Natural killer cell (primary cell): ENCODE results near the gene LRRC37A2. TPM values are rescaled to one million over a fixed set of nuclear protein-coding genes. Genes with fewer than 3 reads are reported as not detected.
"Not testable (repeated sequence)": the region's sequence is repeated elsewhere in the genome, so short reads cannot be mapped to it uniquely, and the experiment has no call there.

Experiments used
- ATAC-seq, 3 donors: fragments of 150-1000 bp in 2 of 3; fragments of 200-7000 bp in 1 of 3; cut with Tn5 transposase; 1 replicate in 1 of 3; 2 replicates in 2 of 3; pipeline ENCODE4 v1.10.0; 2021; ENCODE audit warnings: mild to moderate bottlenecking in 2 of 3, moderate library complexity in 2 of 3
- DNase-seq, 2 donors: peaks; one replicate each; pipeline versions ENCODE4 v3.0.0 to v3.0.0-alpha.2; 2013 to 2021; ENCODE audit warnings: mixed read lengths in 1 of 2
- H3K27ac ChIP-seq: one replicate; pipeline ENCODE4 v1.5.1; 2013; ENCODE audit warnings: mild to moderate bottlenecking, low read length
- H3K27me3 ChIP-seq: one replicate; pipeline ENCODE4 v1.6.1; 2013; ENCODE audit warnings: low read length; ENCODE audit not compliant: control insufficient read depth, insufficient read depth
- H3K36me3 ChIP-seq: one replicate; pipeline ENCODE4 v1.6.1; 2013; ENCODE audit warnings: low read length; ENCODE audit not compliant: control insufficient read depth, insufficient read depth
- H3K4me1 ChIP-seq: one replicate; pipeline ENCODE4 v1.6.1; 2013; ENCODE audit warnings: low read length; ENCODE audit not compliant: control insufficient read depth, insufficient read depth
- H3K4me3 ChIP-seq: one replicate; pipeline ENCODE4 v1.5.1; 2013; ENCODE audit warnings: low read length
- H3K9me3 ChIP-seq: one replicate; pipeline ENCODE4 v1.6.1; 2013; ENCODE audit warnings: low read length; ENCODE audit not compliant: control insufficient read depth, insufficient read depth
- H3K27ac Mint-ChIP-seq, 2 donors: one replicate each; pipeline ENCODE4 v1.8.0; 2022; ENCODE audit warnings: mild to moderate bottlenecking in 2 of 2, mixed read lengths in 2 of 2, moderate library complexity in 1 of 2
- H3K27me3 Mint-ChIP-seq, 2 donors: one replicate each; pipeline ENCODE4 v1.8.0; 2022; ENCODE audit warnings: low read depth in 2 of 2, mixed read lengths in 2 of 2
- H3K36me3 Mint-ChIP-seq: one replicate; pipeline ENCODE4 v1.8.0; 2022; ENCODE audit warnings: mixed read lengths
- H3K4me1 Mint-ChIP-seq, 2 donors: one replicate each; pipeline ENCODE4 v1.8.0; 2022; ENCODE audit warnings: mixed read lengths in 2 of 2
- H3K4me3 Mint-ChIP-seq: one replicate; pipeline ENCODE4 v1.8.0; 2022; ENCODE audit warnings: mild to moderate bottlenecking, moderate library complexity, mixed read lengths
- H3K9me3 Mint-ChIP-seq, 2 donors: one replicate each; pipeline ENCODE4 v1.8.0; 2022; ENCODE audit warnings: mixed read lengths in 2 of 2
- WGBS: methylation state at CpG from one replicate; pipeline ENCODE4 v1.1.7; 2013; ENCODE audit warnings: missing lambda C conversion rate; ENCODE audit not compliant: insufficient coverage; 5-methylcytosine and 5-hydroxymethylcytosine counted together
- intact Hi-C: fragments of 100-400 bp; cut with micrococcal nuclease; formaldehyde crosslinking; loops from one replicate; pipeline ENCODE4 v1.14.2; 2022
- total RNA-seq, 4 donors: library from RNA; stranded (reverse); fragments of 120-200 nt in 1 of 4; gene quantifications; one replicate each; pipeline versions ENCODE4 v1.2.3 to v1.2.4, GENCODE V29; 2013 to 2022

The LRRC37A2 gene
- total RNA-seq, 3 donors from 2014 or later (not counting 1 experiment from before 2014, with no cell fraction given): 8.8 to 21.9 (median 9.9) TPM

DNA sequence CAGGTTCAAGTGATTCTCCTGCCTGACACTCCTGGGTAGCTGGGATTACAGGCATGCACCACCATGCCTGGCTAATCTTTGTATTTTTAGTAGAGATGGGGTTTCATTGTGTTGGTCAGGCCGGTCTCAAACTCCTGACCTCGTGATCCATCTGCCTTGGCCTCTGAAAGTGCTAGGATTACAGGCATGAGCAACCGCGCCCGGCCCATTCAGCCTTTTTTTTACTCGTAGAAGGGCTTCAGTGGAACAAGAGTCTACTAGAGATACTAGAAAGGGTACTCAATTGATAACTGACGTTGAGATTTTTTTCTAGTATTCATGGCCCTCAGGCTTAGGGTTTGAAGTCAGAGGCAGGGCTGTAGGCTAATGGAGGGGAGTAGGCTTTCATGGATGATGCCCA lies 6.4 kb upstream of the LRRC37A2 start:
- intact Hi-C loops: not testable (repeated sequence)

GRCh38 chr17:46534716-46535115 lies 22.4 kb downstream of the LRRC37A2 start:
- H3K4me3 ChIP-seq, H3K27ac Mint-ChIP-seq, H3K9me3 Mint-ChIP-seq, DNase-seq, H3K4me3 Mint-ChIP-seq, ATAC-seq, H3K9me3 ChIP-seq, H3K4me1 Mint-ChIP-seq, H3K27me3 Mint-ChIP-seq, intact Hi-C loops, H3K27ac ChIP-seq, H3K27me3 ChIP-seq, H3K36me3 ChIP-seq, H3K36me3 Mint-ChIP-seq, H3K4me1 ChIP-seq: not testable (repeated sequence)
- 98% methylated on average over 12 of the region's 22 CpGs for WGBS

More for the DNA sequence above, 6.4 kb upstream of the LRRC37A2 start:
- not testable (repeated sequence) for H3K27me3 Mint-ChIP-seq, H3K27ac Mint-ChIP-seq, DNase-seq, H3K4me3 Mint-ChIP-seq, ATAC-seq, H3K36me3 Mint-ChIP-seq, H3K9me3 Mint-ChIP-seq, H3K27me3 ChIP-seq, H3K36me3 ChIP-seq, H3K4me3 ChIP-seq, H3K4me1 ChIP-seq, H3K27ac ChIP-seq, H3K9me3 ChIP-seq, H3K4me1 Mint-ChIP-seq
- no CpG with 5 or more reads among the region's 7 CpGs for WGBS

DNA sequence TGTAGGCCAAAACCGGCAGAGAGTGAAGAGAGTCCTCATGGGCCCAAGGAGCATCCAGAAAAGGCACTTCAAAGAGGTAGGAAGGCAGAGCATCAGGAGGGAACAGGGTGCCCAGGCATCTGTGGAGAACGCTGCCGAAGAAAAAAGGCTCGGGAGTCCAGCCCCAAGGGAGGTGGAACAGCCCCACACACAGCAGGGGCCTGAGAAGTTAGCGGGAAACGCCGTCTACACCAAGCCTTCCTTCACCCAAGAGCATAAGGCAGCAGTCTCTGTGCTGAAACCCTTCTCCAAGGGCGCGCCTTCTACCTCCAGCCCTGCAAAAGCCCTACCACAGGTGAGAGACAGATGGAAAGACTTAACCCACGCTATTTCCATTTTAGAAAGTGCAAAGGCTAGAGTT lies 36.3 kb downstream of the LRRC37A2 start:
- not testable (repeated sequence) for DNase-seq, H3K4me1 Mint-ChIP-seq

GRCh38 chr17:46559155-46559554 lies 46.9 kb downstream of the LRRC37A2 start:
- H3K9me3 Mint-ChIP-seq, H3K4me3 Mint-ChIP-seq, H3K4me1 Mint-ChIP-seq, H3K36me3 ChIP-seq, DNase-seq, H3K27ac Mint-ChIP-seq, H3K36me3 Mint-ChIP-seq, H3K4me3 ChIP-seq, H3K4me1 ChIP-seq, H3K27me3 Mint-ChIP-seq, H3K9me3 ChIP-seq, H3K27me3 ChIP-seq, H3K27ac ChIP-seq, intact Hi-C loops: not testable (repeated sequence)
- ATAC-seq: peak in 1 of 3 donors; percentile 56
- WGBS: no CpG with 5 or more reads among the region's 20 CpGs

More for the DNA sequence above, 36.3 kb downstream of the LRRC37A2 start:
- H3K9me3 Mint-ChIP-seq, H3K4me1 ChIP-seq, H3K27ac Mint-ChIP-seq, H3K27me3 ChIP-seq, H3K36me3 Mint-ChIP-seq, H3K4me3 Mint-ChIP-seq, H3K27ac ChIP-seq, ATAC-seq, intact Hi-C loops, H3K4me3 ChIP-seq, H3K27me3 Mint-ChIP-seq, H3K9me3 ChIP-seq, H3K36me3 ChIP-seq: not testable (repeated sequence)
- WGBS: 90% methylated on average over 6 of the region's 10 CpGs

DNA sequence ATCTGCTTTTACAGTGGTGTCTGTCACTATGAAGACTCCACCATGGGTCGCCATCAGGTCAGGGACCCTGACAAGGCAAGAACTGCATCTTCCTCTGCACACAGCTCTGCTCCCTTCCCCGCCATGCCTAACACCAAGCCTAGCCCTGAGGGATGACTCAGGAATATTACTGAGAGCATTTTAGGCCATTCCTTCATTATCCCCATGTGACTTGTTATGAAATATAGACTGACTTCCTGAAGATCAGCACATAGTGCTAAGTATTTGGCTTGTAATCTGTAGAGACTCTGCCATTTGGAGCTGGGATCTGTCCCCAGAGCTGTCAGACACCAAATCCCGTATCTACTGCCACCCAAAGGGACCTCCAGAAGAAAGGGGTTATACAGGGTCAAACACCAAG lies 47.8 kb downstream of the LRRC37A2 start:
- H3K27ac Mint-ChIP-seq, intact Hi-C loops, H3K4me1 ChIP-seq, H3K27ac ChIP-seq, H3K4me3 ChIP-seq, H3K27me3 ChIP-seq, ATAC-seq, H3K9me3 Mint-ChIP-seq, H3K36me3 ChIP-seq, H3K36me3 Mint-ChIP-seq, H3K9me3 ChIP-seq, H3K27me3 Mint-ChIP-seq, DNase-seq, H3K4me1 Mint-ChIP-seq, H3K4me3 Mint-ChIP-seq: not testable (repeated sequence)
- no CpG with 5 or more reads among the region's 3 CpGs for WGBS

GRCh38 chr17:46566284-46566683 lies 54.0 kb downstream of the LRRC37A2 start:
- H3K4me3 Mint-ChIP-seq, H3K9me3 ChIP-seq, H3K4me1 ChIP-seq, intact Hi-C loops, H3K9me3 Mint-ChIP-seq, H3K27me3 Mint-ChIP-seq, H3K36me3 ChIP-seq, H3K27ac ChIP-seq, H3K27ac Mint-ChIP-seq, H3K4me1 Mint-ChIP-seq, H3K36me3 Mint-ChIP-seq, H3K4me3 ChIP-seq, H3K27me3 ChIP-seq, DNase-seq: not testable (repeated sequence)
- peak; percentile 34 to 56 (median 52) for ATAC-seq
- no CpG with 5 or more reads among the region's 2 CpGs for WGBS

GRCh38 chr17:46566980-46567379 lies 54.7 kb downstream of the LRRC37A2 start:
- H3K36me3 Mint-ChIP-seq, H3K27ac Mint-ChIP-seq, H3K27me3 ChIP-seq, H3K4me1 ChIP-seq, intact Hi-C loops, H3K4me3 ChIP-seq, H3K4me3 Mint-ChIP-seq, H3K36me3 ChIP-seq, DNase-seq, H3K9me3 Mint-ChIP-seq, H3K4me1 Mint-ChIP-seq, H3K9me3 ChIP-seq, H3K27me3 Mint-ChIP-seq, ATAC-seq, H3K27ac ChIP-seq: not testable (repeated sequence)
- WGBS: no CpG with 5 or more reads among the region's 1 CpG

DNA sequence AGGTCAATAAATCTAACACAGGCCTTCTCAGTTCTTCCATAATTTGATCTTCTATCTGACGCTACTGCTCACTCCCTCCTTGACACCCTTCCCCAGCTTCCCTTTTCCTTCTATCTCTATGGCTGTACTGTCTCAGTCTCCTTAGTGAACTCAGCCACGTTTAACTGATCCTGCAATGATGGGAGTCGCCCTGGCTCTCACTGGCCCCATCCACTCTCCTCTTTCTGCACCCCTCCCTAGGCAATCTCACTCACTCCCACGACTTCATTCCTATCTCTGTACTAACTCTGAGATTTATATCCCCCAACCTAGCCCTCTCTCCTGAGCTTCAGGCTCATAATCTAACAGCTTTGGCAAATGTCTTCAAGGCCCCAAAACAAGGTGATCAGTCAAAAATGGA lies 59.5 kb downstream of the LRRC37A2 start:
- not testable (repeated sequence) for H3K27me3 Mint-ChIP-seq, H3K27ac ChIP-seq

More for the DNA sequence above, 59.5 kb downstream of the LRRC37A2 start:
- ATAC-seq, H3K4me3 Mint-ChIP-seq, H3K9me3 Mint-ChIP-seq, H3K4me1 Mint-ChIP-seq, H3K36me3 ChIP-seq, DNase-seq, H3K9me3 ChIP-seq, H3K4me3 ChIP-seq, intact Hi-C loops, H3K36me3 Mint-ChIP-seq, H3K4me1 ChIP-seq, H3K27ac Mint-ChIP-seq, H3K27me3 ChIP-seq: not testable (repeated sequence)
- no CpG with 5 or more reads among the region's 4 CpGs for WGBS
